GM23248 (cell line): Measurements from ENCODE around the gene CFAP251.

Source experiments
- EZH2 ChIP-seq: fragments of 200-600 bp; sonication (generic); IDR thresholded peaks from 2 replicates; pipeline ENCODE4 v1.6.1; 2018; ENCODE audit warnings: antibody characterized with exemption, mild to moderate bottlenecking; ENCODE audit not compliant: insufficient read depth, poor library complexity, severe bottlenecking
- EZH2phosphoT487 ChIP-seq: fragments of 200-600 bp; sonication (generic); IDR thresholded peaks from 2 replicates; pipeline ENCODE4 v1.6.1; 2018; ENCODE audit warnings: antibody characterized with exemption, moderate library complexity, mild to moderate bottlenecking, low read depth; ENCODE audit not compliant: insufficient read depth

- no peak for TF ChIP-seq EZH2
- no peak for TF ChIP-seq EZH2phosphoT487
These were observed 88.0 kb downstream of the CFAP251 start for GRCh38 chr12:122006186-122006926.
